HEK293T (cell line): Measurements from ENCODE around the gene DAD1.

Source experiments
- ELF4 ChIP-seq: fragments of 450-650 bp; IDR thresholded peaks from 2 replicates; pipeline ENCODE4 v1.6.1; 2017; ENCODE audit warnings: antibody characterized with exemption
- FOXK2 ChIP-seq: fragments of 450-650 bp; IDR thresholded peaks from 2 replicates; pipeline ENCODE4 v1.6.1; 2016; ENCODE audit warnings: mild to moderate bottlenecking
- LEF1 ChIP-seq: fragments of 450-650 bp; IDR thresholded peaks from 2 replicates; pipeline ENCODE4 v1.6.1; 2017; ENCODE audit warnings: mild to moderate bottlenecking, borderline replicate concordance
- SP1 ChIP-seq: fragments of 450-650 bp; IDR thresholded peaks from 2 replicates; pipeline ENCODE4 v1.6.1; 2017
- TARDBP ChIP-seq: fragments of 450-650 bp; IDR thresholded peaks from 2 replicates; pipeline ENCODE4 v1.6.1; 2016
- ZNF384 ChIP-seq: fragments of 450-650 bp; IDR thresholded peaks from 2 replicates; pipeline ENCODE4 v1.6.1; 2016

- TF ChIP-seq FOXK2 (no peak), ZNF384 (no peak), ELF4 (no peak), TARDBP (no peak), SP1 (no peak), LEF1 (no peak)
Measured at GRCh38 chr14:22573804-22574203, 15.2 kb downstream of the DAD1 start.
